Chondrocyte (in vitro differentiated cells): ENCODE results near the gene HDAC9. TPM values are rescaled to one million over a fixed set of nuclear protein-coding genes. Genes with fewer than 3 reads are reported as not detected.

Experiments
- DNase-seq: peaks from one replicate; pipeline ENCODE4 v3.0.0; 2021; ENCODE audit warnings: mixed read lengths, low spot score
- H3K27ac Mint-ChIP-seq: one replicate; pipeline ENCODE4 v1.8.0; 2021; ENCODE audit warnings: mild to moderate bottlenecking, moderate library complexity, mixed read lengths; ENCODE audit not compliant: unreplicated experiment
- H3K27me3 Mint-ChIP-seq: 2 replicates; pipeline ENCODE4 v1.8.0; 2021; ENCODE audit warnings: low read depth, mixed read lengths
- H3K36me3 Mint-ChIP-seq: 2 replicates; pipeline ENCODE4 v1.8.0; 2021; ENCODE audit warnings: low read depth, mixed read lengths
- H3K4me1 Mint-ChIP-seq: 2 replicates; pipeline ENCODE4 v1.8.0; 2021; ENCODE audit warnings: low read depth, mild to moderate bottlenecking, mixed read lengths
- H3K4me3 Mint-ChIP-seq: one replicate; pipeline ENCODE4 v1.8.0; 2021; ENCODE audit warnings: mild to moderate bottlenecking, moderate library complexity, mixed read lengths; ENCODE audit not compliant: unreplicated experiment
- H3K9me3 Mint-ChIP-seq: 2 replicates; pipeline ENCODE4 v1.8.0; 2021; ENCODE audit warnings: low read depth, mixed read lengths
- CTCF ChIP-seq: fragments of 200-600 bp; sonication (generic); IDR thresholded peaks from 2 replicates; pipeline ENCODE4 v1.5.0; 2021; ENCODE audit warnings: antibody characterized with exemption, mild to moderate bottlenecking, moderate library complexity
- total RNA-seq: library from RNA; stranded (reverse); gene quantifications from 3 replicates; pipeline ENCODE4 v1.2.1, GENCODE V29; 2021

The HDAC9 gene
- total RNA-seq, 1 donor from 2014 or later = 5.9 TPM

GRCh38 chr7:18579698-18580097, 84.1 kb downstream of the HDAC9 start:
- Mint-ChIP-seq H3K9me3 (no peaks in the 10 kb centered on the region), H3K4me1 (peaks cover 22% of the 10 kb centered on the region), H3K27me3 (no peaks in the 10 kb centered on the region), H3K4me3 (no peak overlapping the region), H3K36me3 (no peaks in the 10 kb centered on the region), H3K27ac (no peak overlapping the region)
- DNase-seq = no peak
- TF ChIP-seq CTCF = no peak

- H3K9me3 Mint-ChIP-seq = no peaks in the 10 kb centered on the region
- H3K4me1 Mint-ChIP-seq = peaks cover 21% of the 10 kb centered on the region
- H3K27ac Mint-ChIP-seq = peak overlapping the region; percentile 24
- DNase-seq = no peak
- TF ChIP-seq CTCF = no peak
- no peaks in the 10 kb centered on the region for H3K36me3 Mint-ChIP-seq
- H3K27me3 Mint-ChIP-seq = no peaks in the 10 kb centered on the region
- no peak overlapping the region for H3K4me3 Mint-ChIP-seq
These were observed 85.4 kb downstream of the HDAC9 start for GRCh38 chr7:18580950-18581349.

DNA sequence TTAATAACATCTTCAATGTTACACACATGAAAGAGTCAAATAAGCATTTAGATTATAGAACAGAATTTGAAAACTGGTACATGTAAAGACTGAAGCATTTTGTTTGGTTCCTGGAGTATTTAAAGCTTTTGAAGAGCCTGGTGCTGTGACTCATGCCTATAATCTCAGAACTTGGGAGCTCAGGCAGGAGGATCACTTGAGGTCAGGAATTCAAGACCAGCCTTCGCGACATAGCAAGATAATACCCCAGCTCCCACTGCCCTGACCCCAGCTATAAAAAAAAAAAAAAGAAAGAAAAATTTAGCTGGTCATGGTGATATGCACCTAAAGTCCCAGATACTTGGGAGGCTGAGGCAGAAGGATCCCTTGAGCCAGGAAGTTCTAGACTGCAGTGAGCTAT, 87.8 kb downstream of the HDAC9 start:
- no peak overlapping the region for H3K27ac Mint-ChIP-seq
- TF ChIP-seq CTCF = no peak
- DNase-seq = no peak

DNA sequence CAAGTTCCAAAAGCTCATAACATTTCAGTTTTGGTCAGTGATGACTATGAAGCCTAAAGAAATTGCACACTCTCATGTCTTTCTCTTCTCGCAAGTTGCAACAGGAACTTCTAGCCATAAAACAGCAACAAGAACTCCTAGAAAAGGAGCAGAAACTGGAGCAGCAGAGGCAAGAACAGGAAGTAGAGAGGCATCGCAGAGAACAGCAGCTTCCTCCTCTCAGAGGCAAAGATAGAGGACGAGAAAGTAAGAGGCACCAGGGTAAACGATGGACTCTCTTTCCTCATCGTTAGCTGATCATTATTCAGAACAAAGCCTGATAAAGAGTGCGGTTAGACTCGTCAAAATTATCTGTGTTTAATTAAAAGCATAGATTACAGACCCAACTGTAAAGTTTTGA, 94.7 kb downstream of the HDAC9 start:
- no peaks in the 10 kb centered on the region for H3K4me1 Mint-ChIP-seq
- no peaks in the 10 kb centered on the region for H3K27me3 Mint-ChIP-seq
- H3K27ac Mint-ChIP-seq = no peak overlapping the region
- no peak for TF ChIP-seq CTCF
- peaks cover 2% of the 10 kb centered on the region for H3K36me3 Mint-ChIP-seq
- no peaks in the 10 kb centered on the region for H3K9me3 Mint-ChIP-seq
- no peak for DNase-seq
- H3K4me3 Mint-ChIP-seq = no peak overlapping the region

More for the DNA sequence above, 87.8 kb downstream of the HDAC9 start:
- H3K27me3 Mint-ChIP-seq = no peaks in the 10 kb centered on the region
- no peak overlapping the region for H3K4me3 Mint-ChIP-seq
- no peaks in the 10 kb centered on the region for H3K9me3 Mint-ChIP-seq
- H3K4me1 Mint-ChIP-seq = peaks cover 20% of the 10 kb centered on the region
- no peaks in the 10 kb centered on the region for H3K36me3 Mint-ChIP-seq

- no peaks in the 10 kb centered on the region for H3K4me1 Mint-ChIP-seq
- peak; percentile 93 for TF ChIP-seq CTCF
- H3K27me3 Mint-ChIP-seq = no peaks in the 10 kb centered on the region
- H3K4me3 Mint-ChIP-seq = no peak overlapping the region
- H3K27ac Mint-ChIP-seq = no peak overlapping the region
- H3K9me3 Mint-ChIP-seq = no peaks in the 10 kb centered on the region
- peaks cover 2% of the 10 kb centered on the region for H3K36me3 Mint-ChIP-seq
- DNase-seq = no peak
These were observed 95.3 kb downstream of the HDAC9 start for GRCh38 chr7:18590744-18591340.
